Common myeloid progenitor, CD34-positive (primary cell): ENCODE results near the gene PRELID1.

Experiments
- CTCF ChIA-PET: fragments of 350-600 bp; sonication (Branson Sonifier 250); formaldehyde crosslinking; loops from one replicate; lab custom pipeline; 2021; ENCODE audit warnings: antibody characterized with exemption; lab: Charles Lee
- POLR2A ChIA-PET: fragments of 350-600 bp; sonication (Branson Sonifier 250); formaldehyde crosslinking; loops from one replicate; lab custom pipeline; 2021; ENCODE audit warnings: antibody characterized with exemption; lab: Charles Lee
- DNase-seq, 3 donors: peaks; one replicate each; pipeline versions ENCODE4 v3.0.0 to v3.0.0-alpha.2; 2013
- H3K27ac ChIP-seq, 2 experiments: 1 replicate in 1 of 2; 2 replicates in 1 of 2; pipeline ENCODE4 v1.7.0; 2013; ENCODE audit warnings: inconsistent platforms in 2 of 2, low read length in 2 of 2, mild to moderate bottlenecking in 2 of 2, low read depth in 1 of 2, moderate library complexity in 1 of 2; ENCODE audit not compliant: severe bottlenecking in 2 of 2, insufficient read depth in 1 of 2, poor library complexity in 1 of 2
- H3K27me3 ChIP-seq, 5 experiments: replicated peaks in 2 of 5; 1 replicate in 3 of 5; 2 replicates in 2 of 5; pipeline versions ENCODE4 v1.6.1 to v1.7.0; 2013; ENCODE audit warnings: low read length in 4 of 5, mild to moderate bottlenecking in 2 of 5, moderate library complexity in 2 of 5, inconsistent platforms in 1 of 5; ENCODE audit not compliant: insufficient read depth in 5 of 5, control insufficient read depth in 4 of 5
- H3K36me3 ChIP-seq, 4 experiments: 1 replicate in 2 of 4; 2 replicates in 2 of 4; pipeline versions ENCODE4 v1.6.1 to v1.7.0; 2013; ENCODE audit warnings: low read length in 3 of 4, control low read depth in 1 of 4, mild to moderate bottlenecking in 1 of 4; ENCODE audit not compliant: control insufficient read depth in 4 of 4, insufficient read depth in 4 of 4
- H3K4me1 ChIP-seq, 4 experiments: 1 replicate in 3 of 4; 2 replicates in 1 of 4; pipeline versions ENCODE4 v1.6.1 to v1.7.1; 2013; ENCODE audit warnings: low read length in 3 of 4, mild to moderate bottlenecking in 3 of 4, control low read depth in 1 of 4, inconsistent platforms in 1 of 4, moderate library complexity in 1 of 4; ENCODE audit not compliant: control insufficient read depth in 4 of 4, insufficient read depth in 4 of 4; ENCODE audit errors: control extremely low read depth in 1 of 4
- H3K4me3 ChIP-seq, 7 experiments: 1 replicate in 4 of 7; 2 replicates in 3 of 7; pipeline versions ENCODE4 v1.5.1 to v1.7.0; 2013; ENCODE audit warnings: mild to moderate bottlenecking in 7 of 7, low read length in 6 of 7, moderate library complexity in 6 of 7, inconsistent platforms in 2 of 7, low read depth in 2 of 7, control low read depth in 1 of 7; ENCODE audit not compliant: insufficient read depth in 4 of 7, control insufficient read depth in 1 of 7; ENCODE audit errors: extremely low read depth in 1 of 7
- H3K9me3 ChIP-seq, 5 experiments: 1 replicate in 4 of 5; 2 replicates in 1 of 5; pipeline versions ENCODE4 v1.6.1 to v1.7.1; 2013; ENCODE audit warnings: low read length in 4 of 5, mild to moderate bottlenecking in 2 of 5, inconsistent platforms in 1 of 5, low read depth in 1 of 5, moderate library complexity in 1 of 5; ENCODE audit not compliant: control insufficient read depth in 4 of 5, insufficient read depth in 2 of 5; ENCODE audit errors: control extremely low read depth in 1 of 5
- WGBS: methylation state at CpG from one replicate; pipeline ENCODE4 v1.1.5; 2013; ENCODE audit not compliant: insufficient coverage; 5-methylcytosine and 5-hydroxymethylcytosine counted together

The PRELID1 gene

GRCh38 chr5:177316005-177316404, 12.4 kb downstream of the PRELID1 start:
- POLR2A ChIA-PET = no interaction called here
- no peak for DNase-seq
- Histone ChIP-seq H3K4me3 (no peak overlapping the region), H3K27me3 (no peaks in the 10 kb centered on the region), H3K4me1 (peaks cover 6 to 38% (median 34%) of the 10 kb centered on the region in 4 experiments), H3K27ac (no peak overlapping the region), H3K36me3 (peaks cover 0 to 4% (median 1%) of the 10 kb centered on the region in 4 experiments), H3K9me3 (peaks cover 0 to 5% (median 2%) of the 10 kb centered on the region in 5 experiments)
- CTCF ChIA-PET = interaction anchor here (1.0 to 8.0 kb wide), 15 partner anchors 9 to 202 kb away, joined by 3 to 162 read pairs (median 5); partner anchors contain the start of genes PRELID1, RAB24 and RGS14
- WGBS = no CpG with 5 or more reads among the region's 3 CpGs

GRCh38 chr5:177317959-177318377, 14.4 kb downstream of the PRELID1 start:
- Histone ChIP-seq H3K4me1 (peaks cover 4 to 25% (median 19%) of the 10 kb centered on the region in 4 experiments), H3K9me3 (peaks cover 0 to 5% (median 2%) of the 10 kb centered on the region in 5 experiments), H3K27me3 (no peaks in the 10 kb centered on the region), H3K36me3 (peaks cover 0 to 4% (median 1%) of the 10 kb centered on the region in 4 experiments), H3K4me3 (no peak overlapping the region), H3K27ac (no peak overlapping the region)
- 40% methylated on average over 6 of the region's 7 CpGs for WGBS
- peak; percentile 81 to 89 (median 83) for DNase-seq
- ChIA-PET POLR2A (no interaction called here), CTCF (interaction anchor here (0.6 to 8.0 kb wide), 20 partner anchors 10 to 234 kb away, joined by 3 to 162 read pairs (median 9); partner anchors contain the start of genes RGS14 and SLC34A1)

GRCh38 chr5:177319913-177320588, 16.5 kb downstream of the PRELID1 start:
- Histone ChIP-seq H3K27me3 (no peaks in the 10 kb centered on the region), H3K36me3 (peaks cover 0 to 4% (median 2%) of the 10 kb centered on the region in 4 experiments), H3K9me3 (peaks cover 0 to 5% (median 2%) of the 10 kb centered on the region in 5 experiments), H3K27ac (no peak overlapping the region), H3K4me1 (peaks cover 4 to 21% (median 16%) of the 10 kb centered on the region in 4 experiments), H3K4me3 (no peak overlapping the region)
- DNase-seq = peak in 2 of 3 donors; percentile 83 to 87
- ChIA-PET CTCF (interaction anchor here (0.6 to 8.0 kb wide), 15 partner anchors 8 to 158 kb away, joined by 3 to 162 read pairs (median 21); partner anchors contain the start of genes RGS14 and SLC34A1), POLR2A (interaction anchor here (1.0 kb wide), 1 partner anchor 9 kb away, joined by 4 read pairs; no protein-coding TSS in a partner anchor)
- 96% methylated on average over 4 of the region's 14 CpGs for WGBS

GRCh38 chr5:177320879-177321278, 17.3 kb downstream of the PRELID1 start:
- DNase-seq = peak in 2 of 3 donors; percentile 70 to 80
- 17% methylated on average over 6 of the region's 7 CpGs for WGBS
- H3K4me3 ChIP-seq = peak overlapping the region in 1 of 7 experiments; percentile 38
- H3K4me1 ChIP-seq = peaks cover 4 to 21% (median 16%) of the 10 kb centered on the region in 4 experiments
- ChIA-PET CTCF (interaction anchor here (0.6 to 8.0 kb wide), 10 partner anchors 12 to 135 kb away, joined by 3 to 162 read pairs (median 22); partner anchors contain the start of gene RGS14), POLR2A (no interaction called here)
- peaks cover 0 to 4% (median 2%) of the 10 kb centered on the region in 4 experiments for H3K36me3 ChIP-seq
- no peaks in the 10 kb centered on the region for H3K27me3 ChIP-seq
- no peak overlapping the region for H3K27ac ChIP-seq
- peaks cover 0 to 5% (median 2%) of the 10 kb centered on the region in 5 experiments for H3K9me3 ChIP-seq

- POLR2A ChIA-PET = no interaction called here
- Histone ChIP-seq H3K27me3 (no peaks in the 10 kb centered on the region), H3K4me1 (peaks cover 3 to 37% (median 18%) of the 10 kb centered on the region in 4 experiments), H3K27ac (no peak overlapping the region), H3K36me3 (peaks cover 0 to 20% (median 4%) of the 10 kb centered on the region in 4 experiments), H3K4me3 (no peak overlapping the region), H3K9me3 (no peaks in the 10 kb centered on the region)
- no peak for DNase-seq
- CTCF ChIA-PET = interaction anchor here (1.0 to 1.5 kb wide), 5 partner anchors 9 to 65 kb away, joined by 3 to 11 read pairs (median 6); no protein-coding TSS in a partner anchor
- WGBS = 100% methylated on average over 1 of the region's 1 CpG
Observed at GRCh38 chr5:177325868-177326381, 22.3 kb downstream of the PRELID1 start.

GRCh38 chr5:177327539-177328522, 24.2 kb downstream of the PRELID1 start:
- DNase-seq = peak in 2 of 3 donors; percentile 60 to 66
- Histone ChIP-seq H3K27ac (no peak overlapping the region), H3K4me1 (peaks cover 3 to 52% (median 32%) of the 10 kb centered on the region in 4 experiments), H3K36me3 (peaks cover 0 to 25% (median 4%) of the 10 kb centered on the region in 4 experiments), H3K4me3 (peak overlapping the region in 1 of 7 experiments; percentile 34), H3K9me3 (no peaks in the 10 kb centered on the region), H3K27me3 (no peaks in the 10 kb centered on the region)
- ChIA-PET CTCF (interaction anchor here (0.7 to 2.6 kb wide), 7 partner anchors 9 to 214 kb away, joined by 3 to 22 read pairs (median 4); partner anchors contain the start of gene SLC34A1), POLR2A (interaction anchor here (0.7 kb wide), 1 partner anchor 19 kb away, joined by 4 read pairs; no protein-coding TSS in a partner anchor)
- 75% methylated on average over 20 of the region's 28 CpGs for WGBS
